AG04449 (cell line): ENCODE data around the gene REC114.

ENCODE experiments used
- CTCF ChIA-PET: fragments of 350-600 bp; formaldehyde crosslinking; extraction: SDS; loops from one replicate; lab custom pipeline; 2021; ENCODE audit warnings: antibody characterized with exemption; lab: Yijun Ruan, JAX
- POLR2A ChIA-PET: fragments of 400-600, 350-600 bp; formaldehyde crosslinking; extraction: SDS; loops from one replicate; lab custom pipeline; 2020; ENCODE audit warnings: antibody characterized with exemption, inconsistent platforms; lab: Yijun Ruan, JAX
- DNase-seq: peaks from one replicate; pipeline ENCODE4 v3.0.0-alpha.2; 2010; ENCODE audit warnings: low read depth, low spot score
- H3K4me3 ChIP-seq: 2 replicates; pipeline ENCODE4 v1.5.1; 2011; ENCODE audit warnings: low read depth, mild to moderate bottlenecking, control low read depth, low read length
- TF ChIP-seq, protein P1 (sequence below): IDR thresholded peaks from one replicate; pipeline ENCODE4 v1.5.1; 2011; ENCODE audit warnings: mild to moderate bottlenecking, moderate library complexity, low read length, control low read depth, inconsistent platforms; ENCODE audit not compliant: insufficient read depth; ENCODE audit errors: missing control alignments

The REC114 gene

DNA sequence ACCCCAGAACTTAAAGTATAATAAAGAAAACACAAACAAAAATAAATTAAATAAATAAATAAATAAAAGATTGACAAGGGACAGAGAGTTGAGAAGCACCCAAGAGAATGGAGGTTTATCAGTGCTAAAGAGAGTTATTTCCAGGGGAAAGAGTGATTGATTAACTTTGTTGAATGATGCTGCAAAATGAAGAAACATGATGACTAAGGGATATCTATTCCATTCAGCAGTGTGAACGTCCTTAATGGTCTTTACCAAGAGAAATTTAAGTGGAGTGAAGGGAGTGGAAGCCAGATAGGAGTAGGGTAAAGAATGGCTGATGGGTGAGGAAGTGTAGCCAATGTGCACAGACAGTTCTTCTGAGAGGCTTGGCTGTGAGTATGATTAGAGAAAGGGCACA, 11.1 kb downstream of the REC114 start:
- H3K4me3 ChIP-seq = no peak overlapping the region
- TF ChIP-seq, protein P1, sequence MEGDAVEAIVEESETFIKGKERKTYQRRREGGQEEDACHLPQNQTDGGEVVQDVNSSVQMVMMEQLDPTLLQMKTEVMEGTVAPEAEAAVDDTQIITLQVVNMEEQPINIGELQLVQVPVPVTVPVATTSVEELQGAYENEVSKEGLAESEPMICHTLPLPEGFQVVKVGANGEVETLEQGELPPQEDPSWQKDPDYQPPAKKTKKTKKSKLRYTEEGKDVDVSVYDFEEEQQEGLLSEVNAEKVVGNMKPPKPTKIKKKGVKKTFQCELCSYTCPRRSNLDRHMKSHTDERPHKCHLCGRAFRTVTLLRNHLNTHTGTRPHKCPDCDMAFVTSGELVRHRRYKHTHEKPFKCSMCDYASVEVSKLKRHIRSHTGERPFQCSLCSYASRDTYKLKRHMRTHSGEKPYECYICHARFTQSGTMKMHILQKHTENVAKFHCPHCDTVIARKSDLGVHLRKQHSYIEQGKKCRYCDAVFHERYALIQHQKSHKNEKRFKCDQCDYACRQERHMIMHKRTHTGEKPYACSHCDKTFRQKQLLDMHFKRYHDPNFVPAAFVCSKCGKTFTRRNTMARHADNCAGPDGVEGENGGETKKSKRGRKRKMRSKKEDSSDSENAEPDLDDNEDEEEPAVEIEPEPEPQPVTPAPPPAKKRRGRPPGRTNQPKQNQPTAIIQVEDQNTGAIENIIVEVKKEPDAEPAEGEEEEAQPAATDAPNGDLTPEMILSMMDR = no peak
- CTCF ChIA-PET = no interaction called here
- no peak for DNase-seq
- POLR2A ChIA-PET = no interaction called here

DNA sequence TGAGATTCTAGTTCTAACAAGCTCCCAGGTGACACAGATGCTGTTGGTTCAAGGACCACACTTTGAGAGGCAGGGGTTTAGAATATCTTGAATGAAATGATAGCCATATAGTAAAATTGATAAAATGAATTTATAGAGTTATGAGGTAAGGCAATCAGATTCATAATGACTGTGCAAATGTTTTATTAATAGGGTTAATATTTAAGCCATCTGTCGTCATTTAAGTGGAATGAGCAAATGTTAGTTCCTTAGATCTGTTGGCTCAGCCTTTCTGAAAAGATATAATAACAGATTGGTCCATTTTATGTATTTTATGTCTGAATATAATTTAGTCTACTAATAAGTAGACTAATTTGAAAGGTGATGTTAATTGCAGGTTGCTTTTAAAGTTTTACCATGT, 12.9 kb downstream of the REC114 start:
- ChIA-PET CTCF (no interaction called here), POLR2A (no interaction called here)
- no peak overlapping the region for H3K4me3 ChIP-seq
- TF ChIP-seq, protein P1 = no peak
- DNase-seq = no peak

DNA sequence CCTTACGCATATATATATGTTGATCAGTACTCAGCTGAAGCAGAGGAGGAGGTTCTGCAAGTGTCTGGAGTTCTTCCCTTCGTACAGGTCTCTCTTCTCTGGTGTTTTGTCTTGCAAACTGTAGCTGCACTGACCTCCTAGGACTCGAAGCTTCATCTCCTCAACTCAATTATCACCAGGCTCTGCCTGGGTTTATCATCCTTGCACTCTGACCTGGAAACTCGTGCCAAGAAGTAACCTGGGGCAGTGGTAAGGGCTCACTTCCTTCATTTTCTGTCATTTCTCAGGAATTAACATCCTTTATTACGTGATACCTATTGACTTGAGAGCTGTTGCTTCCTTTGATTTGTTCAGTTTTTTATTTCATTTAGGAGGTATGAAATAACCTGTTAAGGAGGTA, 14.4 kb downstream of the REC114 start:
- ChIA-PET CTCF (interaction anchor here (1.5 kb wide), 1 partner anchor 242 kb away, joined by 3 read pairs; no protein-coding TSS in a partner anchor), POLR2A (no interaction called here)
- no peak for DNase-seq
- TF ChIP-seq, protein P1 = no peak
- H3K4me3 ChIP-seq = no peak overlapping the region

DNA sequence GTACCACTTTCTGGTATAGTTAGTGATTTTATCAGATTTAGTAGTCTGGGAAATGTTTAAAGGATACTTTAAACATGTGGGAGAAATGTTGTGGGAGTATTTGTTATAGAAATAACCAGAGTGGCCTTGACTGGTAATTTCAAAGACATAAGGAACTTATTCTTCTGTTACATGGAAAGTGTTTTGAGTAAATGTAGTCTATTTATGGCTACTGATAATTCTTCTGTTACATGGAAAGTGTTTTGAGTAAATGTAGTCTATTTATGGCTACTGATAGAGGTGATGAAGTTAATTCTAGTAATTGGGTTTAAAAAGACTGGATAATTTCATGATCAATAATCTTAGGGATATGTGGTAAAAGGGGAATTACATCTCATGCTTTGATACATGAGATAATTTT, 17.7 kb downstream of the REC114 start:
- DNase-seq = no peak
- ChIA-PET CTCF (no interaction called here), POLR2A (no interaction called here)
- TF ChIP-seq, protein P1 = no peak
- H3K4me3 ChIP-seq = no peak overlapping the region

DNA sequence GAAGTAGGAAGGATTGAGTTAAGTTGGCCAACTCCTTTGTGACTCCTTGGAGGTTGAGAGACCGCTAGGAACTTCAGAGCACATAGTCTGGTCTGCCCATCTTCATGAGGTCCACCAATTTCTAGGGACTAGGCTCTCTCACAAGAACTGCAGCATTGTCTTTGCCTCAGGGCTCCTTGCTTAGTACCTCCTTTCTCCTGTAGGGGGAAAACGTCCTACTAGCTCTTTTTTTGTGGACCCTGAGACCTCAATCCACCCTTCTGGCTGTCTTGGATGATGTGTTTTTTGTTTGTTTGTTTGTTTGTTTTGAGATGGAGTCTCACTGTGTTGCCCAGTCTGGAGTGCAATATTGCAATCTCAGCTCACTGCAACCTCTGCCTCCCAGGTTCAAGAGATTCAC, 21.6 kb downstream of the REC114 start:
- DNase-seq = no peak
- TF ChIP-seq, protein P1 = peak; percentile 1
- CTCF ChIA-PET = interaction anchor here (0.7 kb wide), 1 partner anchor 235 kb away, joined by 3 read pairs; no protein-coding TSS in a partner anchor
- no peak overlapping the region for H3K4me3 ChIP-seq
- POLR2A ChIA-PET = no interaction called here

DNA sequence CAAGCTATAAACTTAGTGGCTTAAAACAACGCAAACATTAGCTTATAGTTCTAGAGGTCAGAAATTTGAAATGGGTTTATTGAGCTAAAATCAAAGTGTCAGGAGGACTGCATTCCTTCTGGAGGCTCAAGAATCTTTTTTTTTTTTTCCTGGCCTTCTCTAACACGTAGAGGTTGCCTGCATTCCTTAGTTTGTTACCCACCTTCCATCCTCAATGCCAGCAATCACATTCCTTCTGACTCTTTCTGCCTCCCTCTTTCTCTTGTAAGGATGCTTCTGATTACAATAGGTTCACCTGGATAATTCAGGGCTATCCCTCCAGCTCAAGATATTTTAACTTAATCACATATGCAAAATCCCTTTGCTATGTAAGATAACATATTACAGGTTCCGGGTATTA, 24.8 kb downstream of the REC114 start:
- POLR2A ChIA-PET = no interaction called here
- H3K4me3 ChIP-seq = no peak overlapping the region
- TF ChIP-seq, protein P1 = no peak
- CTCF ChIA-PET = no interaction called here
- no peak for DNase-seq
